Common myeloid progenitor, CD34-positive (primary cell): ENCODE measurements around the gene ZDHHC14.
A peak's percentile ranks its signal among the peaks of the same experiment; 100 is the strongest.

Experiments
- CTCF ChIA-PET: fragments of 350-600 bp; sonication (Branson Sonifier 250); formaldehyde crosslinking; loops from one replicate; lab custom pipeline; 2021; ENCODE audit warnings: antibody characterized with exemption; lab: Charles Lee
- POLR2A ChIA-PET: fragments of 350-600 bp; sonication (Branson Sonifier 250); formaldehyde crosslinking; loops from one replicate; lab custom pipeline; 2021; ENCODE audit warnings: antibody characterized with exemption; lab: Charles Lee
- DNase-seq, 3 donors: peaks; one replicate each; pipeline versions ENCODE4 v3.0.0 to v3.0.0-alpha.2; 2013
- H3K27ac ChIP-seq, 2 experiments: 1 replicate in 1 of 2; 2 replicates in 1 of 2; pipeline ENCODE4 v1.7.0; 2013; ENCODE audit warnings: inconsistent platforms in 2 of 2, low read length in 2 of 2, mild to moderate bottlenecking in 2 of 2, low read depth in 1 of 2, moderate library complexity in 1 of 2; ENCODE audit not compliant: severe bottlenecking in 2 of 2, insufficient read depth in 1 of 2, poor library complexity in 1 of 2
- H3K27me3 ChIP-seq, 5 experiments: replicated peaks in 2 of 5; 1 replicate in 3 of 5; 2 replicates in 2 of 5; pipeline versions ENCODE4 v1.6.1 to v1.7.0; 2013; ENCODE audit warnings: low read length in 4 of 5, mild to moderate bottlenecking in 2 of 5, moderate library complexity in 2 of 5, inconsistent platforms in 1 of 5; ENCODE audit not compliant: insufficient read depth in 5 of 5, control insufficient read depth in 4 of 5
- H3K36me3 ChIP-seq, 4 experiments: 1 replicate in 2 of 4; 2 replicates in 2 of 4; pipeline versions ENCODE4 v1.6.1 to v1.7.0; 2013; ENCODE audit warnings: low read length in 3 of 4, control low read depth in 1 of 4, mild to moderate bottlenecking in 1 of 4; ENCODE audit not compliant: control insufficient read depth in 4 of 4, insufficient read depth in 4 of 4
- H3K4me1 ChIP-seq, 4 experiments: 1 replicate in 3 of 4; 2 replicates in 1 of 4; pipeline versions ENCODE4 v1.6.1 to v1.7.1; 2013; ENCODE audit warnings: low read length in 3 of 4, mild to moderate bottlenecking in 3 of 4, control low read depth in 1 of 4, inconsistent platforms in 1 of 4, moderate library complexity in 1 of 4; ENCODE audit not compliant: control insufficient read depth in 4 of 4, insufficient read depth in 4 of 4; ENCODE audit errors: control extremely low read depth in 1 of 4
- H3K4me3 ChIP-seq, 7 experiments: 1 replicate in 4 of 7; 2 replicates in 3 of 7; pipeline versions ENCODE4 v1.5.1 to v1.7.0; 2013; ENCODE audit warnings: mild to moderate bottlenecking in 7 of 7, low read length in 6 of 7, moderate library complexity in 6 of 7, inconsistent platforms in 2 of 7, low read depth in 2 of 7, control low read depth in 1 of 7; ENCODE audit not compliant: insufficient read depth in 4 of 7, control insufficient read depth in 1 of 7; ENCODE audit errors: extremely low read depth in 1 of 7
- H3K9me3 ChIP-seq, 5 experiments: 1 replicate in 4 of 5; 2 replicates in 1 of 5; pipeline versions ENCODE4 v1.6.1 to v1.7.1; 2013; ENCODE audit warnings: low read length in 4 of 5, mild to moderate bottlenecking in 2 of 5, inconsistent platforms in 1 of 5, low read depth in 1 of 5, moderate library complexity in 1 of 5; ENCODE audit not compliant: control insufficient read depth in 4 of 5, insufficient read depth in 2 of 5; ENCODE audit errors: control extremely low read depth in 1 of 5
- WGBS: methylation state at CpG from one replicate; pipeline ENCODE4 v1.1.5; 2013; ENCODE audit not compliant: insufficient coverage; 5-methylcytosine and 5-hydroxymethylcytosine counted together

ZDHHC14 gene

GRCh38 chr6:157611406-157611805 is 230.4 kb downstream of the ZDHHC14 start:
- Histone ChIP-seq H3K4me1 (peaks cover 11 to 37% (median 24%) of the 10 kb centered on the region in 4 experiments), H3K36me3 (no peaks in the 10 kb centered on the region), H3K27ac (no peak overlapping the region), H3K9me3 (no peaks in the 10 kb centered on the region), H3K4me3 (no peak overlapping the region), H3K27me3 (no peaks in the 10 kb centered on the region)
- CTCF ChIA-PET: interaction anchor here (1.4 to 5.4 kb wide), 7 partner anchors 10 to 171 kb away, joined by 3 to 57 read pairs (median 6); no protein-coding TSS in a partner anchor
- WGBS: 94% methylated on average over 3 of the region's 3 CpGs
- DNase-seq: no peak
- POLR2A ChIA-PET: no interaction called here

- Histone ChIP-seq H3K27ac (no peak overlapping the region), H3K36me3 (no peaks in the 10 kb centered on the region), H3K9me3 (no peaks in the 10 kb centered on the region), H3K27me3 (no peaks in the 10 kb centered on the region), H3K4me3 (no peak overlapping the region), H3K4me1 (peaks cover 7 to 28% (median 20%) of the 10 kb centered on the region in 4 experiments)
- CTCF ChIA-PET: interaction anchor here (0.6 to 5.4 kb wide), 15 partner anchors 11 to 297 kb away, joined by 3 to 57 read pairs (median 3); no protein-coding TSS in a partner anchor
- DNase-seq: peak in 2 of 3 donors; percentile 20 to 36
- POLR2A ChIA-PET: no interaction called here
- WGBS: 87% methylated on average over 7 of the region's 7 CpGs
These were observed 232.1 kb downstream of the ZDHHC14 start for GRCh38 chr6:157613011-157613522.

DNA sequence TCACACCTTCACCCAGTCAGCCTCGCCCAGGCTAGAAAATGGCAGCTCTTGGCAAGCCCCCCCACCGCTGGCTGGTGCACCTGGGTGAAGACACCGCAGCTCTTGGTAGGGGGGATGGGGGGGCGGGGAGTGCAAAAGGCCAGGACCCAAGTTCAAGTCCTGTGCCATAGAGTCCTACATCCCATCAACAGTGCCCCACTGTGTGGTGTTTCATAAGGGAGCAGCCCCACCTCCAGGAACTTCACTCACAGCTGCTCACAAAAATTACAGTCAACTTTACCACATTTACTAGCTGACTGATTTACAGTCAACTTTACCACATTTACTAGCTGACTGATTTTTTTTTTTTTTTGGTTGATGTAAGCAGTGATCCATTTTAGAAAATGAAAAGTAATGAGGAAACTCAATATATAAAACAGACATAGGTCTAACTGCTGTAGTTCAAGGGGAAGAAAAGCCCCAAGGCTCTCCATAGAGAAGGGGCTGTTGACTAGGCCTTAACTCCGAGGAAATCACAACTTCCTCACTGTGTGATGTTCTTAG is 233.1 kb downstream of the ZDHHC14 start:
- H3K9me3 ChIP-seq: no peaks in the 10 kb centered on the region
- H3K36me3 ChIP-seq: no peaks in the 10 kb centered on the region
- H3K4me1 ChIP-seq: peaks cover 7 to 27% (median 18%) of the 10 kb centered on the region in 4 experiments
- no peaks in the 10 kb centered on the region for H3K27me3 ChIP-seq
- CTCF ChIA-PET: interaction anchor here (0.6 to 5.4 kb wide), 20 partner anchors 10 to 333 kb away, joined by 3 to 57 read pairs (median 3); no protein-coding TSS in a partner anchor
- POLR2A ChIA-PET: interaction anchor here (0.6 to 1.4 kb wide), 4 partner anchors 12 to 1121 kb away, joined by 3 read pairs; no protein-coding TSS in a partner anchor
- no peak overlapping the region for H3K27ac ChIP-seq
- peak; percentile 65 to 91 (median 84) for DNase-seq
- WGBS: 71% methylated on average over 3 of the region's 5 CpGs
- H3K4me3 ChIP-seq: no peak overlapping the region

DNA sequence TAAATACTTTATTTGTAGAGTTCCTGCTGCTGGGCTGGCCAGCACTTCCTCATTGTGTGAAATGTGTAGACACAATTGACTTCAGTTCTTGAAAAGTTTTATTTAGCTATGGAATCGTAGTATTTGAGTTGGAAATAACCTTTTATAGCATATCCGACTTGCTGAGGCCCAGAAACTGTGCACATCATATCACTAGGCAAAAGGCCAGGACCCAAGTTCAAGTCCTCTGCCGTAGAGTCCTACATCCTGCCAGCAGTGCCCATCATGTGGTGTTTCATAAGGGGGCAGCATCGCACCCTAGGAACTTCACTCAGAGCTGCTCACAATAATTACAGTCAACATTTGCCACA is 234.4 kb downstream of the ZDHHC14 start:
- Histone ChIP-seq H3K4me1 (peaks cover 7 to 27% (median 18%) of the 10 kb centered on the region in 4 experiments), H3K36me3 (peaks cover 0 to 4% (median under 1%) of the 10 kb centered on the region in 4 experiments), H3K27ac (peak overlapping the region; percentile 9 to 68), H3K9me3 (no peaks in the 10 kb centered on the region), H3K27me3 (no peaks in the 10 kb centered on the region), H3K4me3 (no peak overlapping the region)
- ChIA-PET POLR2A (interaction anchor here (0.5 to 0.6 kb wide), 2 partner anchors 69 to 205 kb away, joined by 3 read pairs; no protein-coding TSS in a partner anchor), CTCF (interaction anchor here (0.6 to 5.4 kb wide), 13 partner anchors 9 to 518 kb away, joined by 3 to 57 read pairs (median 4); no protein-coding TSS in a partner anchor)
- 0% methylated on average over 1 of the region's 4 CpGs for WGBS
- peak; percentile 52 to 86 (median 78) for DNase-seq

- peak overlapping the region in 1 of 2 experiments; percentile 68 for H3K27ac ChIP-seq
- H3K9me3 ChIP-seq: no peaks in the 10 kb centered on the region
- H3K4me1 ChIP-seq: peaks cover 7 to 27% (median 18%) of the 10 kb centered on the region in 4 experiments
- WGBS: 88% methylated on average over 4 of the region's 4 CpGs
- peaks cover 0 to 4% (median under 1%) of the 10 kb centered on the region in 4 experiments for H3K36me3 ChIP-seq
- H3K4me3 ChIP-seq: no peak overlapping the region
- ChIA-PET POLR2A (interaction anchor here (0.5 kb wide), 1 partner anchor 206 kb away, joined by 3 read pairs; no protein-coding TSS in a partner anchor), CTCF (interaction anchor here (0.6 to 5.4 kb wide), 9 partner anchors 8 to 518 kb away, joined by 3 to 57 read pairs (median 6); no protein-coding TSS in a partner anchor)
- DNase-seq: no peak
- no peaks in the 10 kb centered on the region for H3K27me3 ChIP-seq
These were observed 235.0 kb downstream of the ZDHHC14 start for GRCh38 chr6:157615951-157616350.

DNA sequence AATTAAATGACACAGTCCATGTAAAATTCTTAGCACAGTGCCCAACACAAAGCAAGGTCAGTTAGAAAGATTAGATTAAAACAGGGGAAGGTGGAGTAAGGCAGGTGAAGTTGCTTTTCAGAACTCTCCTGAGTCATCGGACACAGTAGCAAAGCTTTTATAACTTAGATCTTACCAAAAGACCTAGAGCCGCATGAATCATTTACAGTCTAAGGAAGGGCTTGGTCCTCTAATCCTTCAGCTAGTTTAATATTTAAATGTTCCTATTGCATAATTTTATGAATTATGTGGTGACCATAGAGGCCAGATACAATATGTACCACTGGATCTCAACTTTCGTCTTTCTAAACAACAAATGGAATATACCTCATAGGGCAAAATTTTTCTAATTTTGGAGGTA is 240.0 kb downstream of the ZDHHC14 start:
- POLR2A ChIA-PET: no interaction called here
- no peak for DNase-seq
- peaks cover 0 to 4% (median under 1%) of the 10 kb centered on the region in 4 experiments for H3K36me3 ChIP-seq
- CTCF ChIA-PET: interaction anchor here (4.0 kb wide), 1 partner anchor 25 kb away, joined by 10 read pairs; no protein-coding TSS in a partner anchor
- no peak overlapping the region for H3K27ac ChIP-seq
- WGBS: no CpG with 5 or more reads among the region's 3 CpGs
- H3K27me3 ChIP-seq: no peaks in the 10 kb centered on the region
- peaks cover 0 to 3% (median 0%) of the 10 kb centered on the region in 5 experiments for H3K9me3 ChIP-seq
- H3K4me3 ChIP-seq: no peak overlapping the region
- H3K4me1 ChIP-seq: peaks cover 0 to 2% (median 1%) of the 10 kb centered on the region in 4 experiments
